PC-3 (cell line): ENCODE measurements around the gene LRRC53.

Experiments
- EZH2 ChIP-seq: fragments of 300-600 bp; sonication (generic); IDR thresholded peaks from one replicate; pipeline ENCODE4 v1.6.1; 2017; ENCODE audit warnings: antibody characterized with exemption, mild to moderate bottlenecking, low read length; ENCODE audit not compliant: unreplicated experiment
- EZH2phosphoT487 ChIP-seq: fragments of 300-600 bp; sonication (generic); IDR thresholded peaks from 2 replicates; pipeline ENCODE4 v1.6.1; 2018; ENCODE audit warnings: mild to moderate bottlenecking, antibody characterized with exemption, low read length, borderline replicate concordance
- TF ChIP-seq, protein P1 (sequence below): fragments of 300-600 bp; sonication (generic); conservative IDR thresholded peaks from 2 replicates; pipeline ENCODE4 v1.5.1; 2017; ENCODE audit warnings: antibody characterized with exemption, low read depth, mild to moderate bottlenecking, low read length

- TF ChIP-seq, protein P1, sequence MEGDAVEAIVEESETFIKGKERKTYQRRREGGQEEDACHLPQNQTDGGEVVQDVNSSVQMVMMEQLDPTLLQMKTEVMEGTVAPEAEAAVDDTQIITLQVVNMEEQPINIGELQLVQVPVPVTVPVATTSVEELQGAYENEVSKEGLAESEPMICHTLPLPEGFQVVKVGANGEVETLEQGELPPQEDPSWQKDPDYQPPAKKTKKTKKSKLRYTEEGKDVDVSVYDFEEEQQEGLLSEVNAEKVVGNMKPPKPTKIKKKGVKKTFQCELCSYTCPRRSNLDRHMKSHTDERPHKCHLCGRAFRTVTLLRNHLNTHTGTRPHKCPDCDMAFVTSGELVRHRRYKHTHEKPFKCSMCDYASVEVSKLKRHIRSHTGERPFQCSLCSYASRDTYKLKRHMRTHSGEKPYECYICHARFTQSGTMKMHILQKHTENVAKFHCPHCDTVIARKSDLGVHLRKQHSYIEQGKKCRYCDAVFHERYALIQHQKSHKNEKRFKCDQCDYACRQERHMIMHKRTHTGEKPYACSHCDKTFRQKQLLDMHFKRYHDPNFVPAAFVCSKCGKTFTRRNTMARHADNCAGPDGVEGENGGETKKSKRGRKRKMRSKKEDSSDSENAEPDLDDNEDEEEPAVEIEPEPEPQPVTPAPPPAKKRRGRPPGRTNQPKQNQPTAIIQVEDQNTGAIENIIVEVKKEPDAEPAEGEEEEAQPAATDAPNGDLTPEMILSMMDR = no peak
- TF ChIP-seq EZH2 = no peak
- TF ChIP-seq EZH2phosphoT487 = no peak
These were observed 33.4 kb downstream of the LRRC53 start for GRCh38 chr1:74478979-74479378.
